ENCODE data around the gene AOAH. TPM values are rescaled to one million over a fixed set of nuclear protein-coding genes. Genes with fewer than 3 reads are reported as not detected.

AOAH gene
- total RNA-seq, 6 experiments from 2014 or later = not detected

GRCh38 chr7:36642414-36642813 is 81.9 kb downstream of the AOAH start:
- Mint-ChIP-seq H3K4me1 (ENCODE audit: low read depth) (no peaks in the 10 kb centered on the region), H3K4me3 (no peak overlapping the region), H3K9me3 (0 out of 2 replicates have a peak, but pooled peaks cover 3% of the 10 kb centered on the region), H3K27ac (no peak overlapping the region), H3K36me3 (ENCODE audit: low read depth) (no peaks in the 10 kb centered on the region), H3K27me3 (ENCODE audit: insufficient read depth) (peaks cover 6% of the 10 kb centered on the region)
- no peak for TF ChIP-seq CTCF (IDR thresholded peaks at IDR 0.05)
- DNase-seq = no peak

- Mint-ChIP-seq H3K4me3 (no peak overlapping the region), H3K27ac (no peak overlapping the region), H3K4me1 (ENCODE audit: low read depth) (no peaks in the 10 kb centered on the region), H3K36me3 (ENCODE audit: low read depth) (no peaks in the 10 kb centered on the region), H3K9me3 (0 out of 2 replicates have a peak, but pooled peaks cover 3% of the 10 kb centered on the region), H3K27me3 (ENCODE audit: insufficient read depth) (peaks cover 6% of the 10 kb centered on the region)
- DNase-seq = no peak
- no peak for TF ChIP-seq CTCF (IDR thresholded peaks at IDR 0.05)
Observed at GRCh38 chr7:36642010-36642409, 82.3 kb downstream of the AOAH start.

- H3K4me1 Mint-ChIP-seq (ENCODE audit: low read depth) = no peaks in the 10 kb centered on the region
- no peak for DNase-seq
- H3K36me3 Mint-ChIP-seq (ENCODE audit: low read depth) = no peaks in the 10 kb centered on the region
- no peak for TF ChIP-seq CTCF (IDR thresholded peaks at IDR 0.05)
- peaks cover 4% of the 10 kb centered on the region for H3K27me3 Mint-ChIP-seq (ENCODE audit: insufficient read depth)
- H3K4me3 Mint-ChIP-seq = no peak overlapping the region
- H3K9me3 Mint-ChIP-seq = 0 out of 2 replicates have a peak, but pooled peaks cover 3% of the 10 kb centered on the region
- H3K27ac Mint-ChIP-seq = no peak overlapping the region
Observed at GRCh38 chr7:36640682-36641081, 83.6 kb downstream of the AOAH start.

GRCh38 chr7:36639826-36640225 is 84.5 kb downstream of the AOAH start:
- H3K4me1 Mint-ChIP-seq (ENCODE audit: low read depth) = no peaks in the 10 kb centered on the region
- DNase-seq = no peak
- no peak overlapping the region for H3K27ac Mint-ChIP-seq
- H3K4me3 Mint-ChIP-seq = no peak overlapping the region
- H3K36me3 Mint-ChIP-seq (ENCODE audit: low read depth) = no peaks in the 10 kb centered on the region
- peaks cover 4% of the 10 kb centered on the region for H3K27me3 Mint-ChIP-seq (ENCODE audit: insufficient read depth)
- H3K9me3 Mint-ChIP-seq = 0 out of 2 replicates have a peak, but pooled peaks cover 3% of the 10 kb centered on the region
- no peak for TF ChIP-seq CTCF (IDR thresholded peaks at IDR 0.05)

GRCh38 chr7:36638586-36639263 is 85.6 kb downstream of the AOAH start:
- Mint-ChIP-seq H3K9me3 (0 out of 2 replicates have a peak, but pooled peaks cover 3% of the 10 kb centered on the region), H3K36me3 (ENCODE audit: low read depth) (no peaks in the 10 kb centered on the region), H3K4me3 (no peak overlapping the region), H3K27ac (no peak overlapping the region), H3K27me3 (ENCODE audit: insufficient read depth) (peaks cover 5% of the 10 kb centered on the region), H3K4me1 (ENCODE audit: low read depth) (no peaks in the 10 kb centered on the region)
- no peak for DNase-seq
- no peak for TF ChIP-seq CTCF (IDR thresholded peaks at IDR 0.05)

All from HFFc6 (cell line).